Suprapubic skin (tissue), 4 donors: ENCODE results near the gene DGCR8. TPM values are rescaled to one million over a fixed set of nuclear protein-coding genes. Genes with fewer than 3 reads are reported as not detected.

Experiments
- DNase-seq, 2 donors: peaks; one replicate each; pipeline ENCODE4 v3.0.0-alpha.2; 2019; ENCODE audit warnings: low spot score in 2 of 2
- H3K27ac ChIP-seq: fragments of 200-600 bp; sonication (generic); one replicate; pipeline ENCODE4 v1.5.1; 2019
- H3K27me3 ChIP-seq: fragments of 200-600 bp; sonication (generic); one replicate; pipeline ENCODE4 v1.5.1; 2019
- H3K36me3 ChIP-seq: fragments of 200-600 bp; sonication (generic); one replicate; pipeline ENCODE4 v1.5.1; 2019
- H3K4me1 ChIP-seq: fragments of 200-600 bp; sonication (generic); one replicate; pipeline ENCODE4 v1.5.1; 2019
- H3K4me3 ChIP-seq: fragments of 200-600 bp; sonication (generic); one replicate; pipeline ENCODE4 v1.5.1; 2019; ENCODE audit warnings: mild to moderate bottlenecking
- H3K9me3 ChIP-seq: fragments of 200-600 bp; sonication (generic); one replicate; pipeline ENCODE4 v1.5.1; 2019
- EP300 ChIP-seq: sonication (generic); formaldehyde crosslinking; IDR thresholded peaks from one replicate; pipeline ENCODE4 v1.6.1; 2017; ENCODE audit warnings: antibody characterized with exemption
- POLR2A ChIP-seq, 2 donors: fragments of 450-650 bp; IDR thresholded peaks; one replicate each; pipeline ENCODE4 v1.6.1; 2017; ENCODE audit warnings: antibody characterized with exemption in 2 of 2, mild to moderate bottlenecking in 2 of 2, moderate library complexity in 2 of 2
- POLR2AphosphoS5 ChIP-seq, 3 donors: sonication (generic); formaldehyde crosslinking; IDR thresholded peaks; one replicate each; pipeline ENCODE4 v1.6.1; 2017; ENCODE audit warnings: antibody characterized with exemption in 3 of 3
- WGBS: methylation state at CpG from one replicate; pipeline ENCODE4 v1.1.5; 2018; 5-methylcytosine and 5-hydroxymethylcytosine counted together
- total RNA-seq, 4 donors: library from RNA; depleted of rRNA; stranded (reverse); fragments of >200 nt; gene quantifications; one replicate each; pipeline ENCODE4 v1.1.0, GENCODE V29; 2016
- TF ChIP-seq, protein P1 (sequence below), 2 donors: fragments of 200-600 bp in 1 of 2; fragments of 450-650 bp in 1 of 2; sonication (generic) in 1 of 2; IDR thresholded peaks; one replicate each; pipeline ENCODE4 v1.5.1; 2016 to 2019; ENCODE audit warnings: antibody characterized with exemption in 2 of 2, mild to moderate bottlenecking in 1 of 2, moderate library complexity in 1 of 2

The DGCR8 gene
- total RNA-seq, 4 donors from 2014 or later, result 22.4 to 69.1 (median 38.0) TPM

DNA sequence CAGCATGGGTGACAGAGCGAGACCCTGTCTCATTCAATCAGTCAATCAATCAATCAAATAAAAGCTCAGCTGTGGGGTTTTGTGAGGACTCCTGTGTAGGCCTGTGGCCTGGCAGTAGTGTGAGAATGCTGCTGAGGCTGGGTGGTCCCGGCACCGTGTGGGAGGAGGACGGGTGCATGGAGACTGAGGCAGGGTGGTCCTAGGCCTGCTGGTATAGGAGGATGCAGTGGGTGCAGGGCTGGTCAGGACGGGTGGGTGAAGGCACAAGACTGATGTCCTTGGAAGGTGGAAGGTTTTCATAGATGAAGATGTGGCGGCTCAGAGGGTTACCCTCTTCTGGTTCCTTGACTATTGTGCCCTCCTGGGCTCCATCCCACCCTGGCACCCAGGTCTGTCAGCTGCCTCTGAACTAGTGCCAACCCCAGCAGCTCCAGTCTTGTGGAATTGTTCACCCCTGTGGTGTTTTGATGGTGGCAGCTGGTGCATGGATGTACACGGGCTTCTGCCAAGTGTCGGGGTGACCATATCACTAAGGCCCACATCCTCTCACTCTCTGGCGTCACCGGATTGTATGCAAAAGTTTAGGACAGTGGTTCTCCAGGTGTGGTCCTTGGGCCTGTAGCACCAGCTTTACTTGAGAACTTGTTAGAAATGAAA, 35.4 kb upstream of the DGCR8 start:
- no peaks in the 10 kb centered on the region for H3K27me3 ChIP-seq
- H3K9me3 ChIP-seq, result no peaks in the 10 kb centered on the region
- H3K27ac ChIP-seq, result no peak overlapping the region
- peaks cover 52% of the 10 kb centered on the region for H3K36me3 ChIP-seq
- TF ChIP-seq, protein P1, sequence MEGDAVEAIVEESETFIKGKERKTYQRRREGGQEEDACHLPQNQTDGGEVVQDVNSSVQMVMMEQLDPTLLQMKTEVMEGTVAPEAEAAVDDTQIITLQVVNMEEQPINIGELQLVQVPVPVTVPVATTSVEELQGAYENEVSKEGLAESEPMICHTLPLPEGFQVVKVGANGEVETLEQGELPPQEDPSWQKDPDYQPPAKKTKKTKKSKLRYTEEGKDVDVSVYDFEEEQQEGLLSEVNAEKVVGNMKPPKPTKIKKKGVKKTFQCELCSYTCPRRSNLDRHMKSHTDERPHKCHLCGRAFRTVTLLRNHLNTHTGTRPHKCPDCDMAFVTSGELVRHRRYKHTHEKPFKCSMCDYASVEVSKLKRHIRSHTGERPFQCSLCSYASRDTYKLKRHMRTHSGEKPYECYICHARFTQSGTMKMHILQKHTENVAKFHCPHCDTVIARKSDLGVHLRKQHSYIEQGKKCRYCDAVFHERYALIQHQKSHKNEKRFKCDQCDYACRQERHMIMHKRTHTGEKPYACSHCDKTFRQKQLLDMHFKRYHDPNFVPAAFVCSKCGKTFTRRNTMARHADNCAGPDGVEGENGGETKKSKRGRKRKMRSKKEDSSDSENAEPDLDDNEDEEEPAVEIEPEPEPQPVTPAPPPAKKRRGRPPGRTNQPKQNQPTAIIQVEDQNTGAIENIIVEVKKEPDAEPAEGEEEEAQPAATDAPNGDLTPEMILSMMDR (IDR thresholded peaks at IDR 0.05), result no peak
- H3K4me3 ChIP-seq, result no peak overlapping the region
- H3K4me1 ChIP-seq, result no peaks in the 10 kb centered on the region
- DNase-seq, result no peak
- 91% methylated on average over 10 of the region's 10 CpGs for WGBS

DNA sequence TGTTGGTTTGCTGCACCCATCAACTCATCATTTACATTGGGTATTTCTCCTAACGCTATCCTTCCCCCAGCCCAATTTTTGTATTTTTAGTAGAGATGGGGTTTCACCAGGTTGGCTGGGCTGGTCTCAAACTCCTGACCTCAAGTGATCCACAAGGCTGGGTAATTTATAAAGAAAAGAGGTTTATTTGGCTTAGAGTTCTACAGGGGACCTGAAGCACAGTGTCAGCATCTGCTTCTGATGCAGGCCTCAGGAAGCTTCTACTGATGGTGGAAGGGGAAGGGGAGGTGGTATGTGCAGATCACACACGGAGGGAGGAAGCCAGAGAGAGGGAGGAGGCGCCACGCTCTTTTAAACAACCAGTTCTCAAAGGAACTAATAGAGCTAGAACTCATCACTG, 33.3 kb upstream of the DGCR8 start:
- WGBS, result 88% methylated on average over 4 of the region's 4 CpGs
- TF ChIP-seq POLR2A (IDR thresholded peaks at IDR 0.05), result no peak
- TF ChIP-seq, protein P1 (IDR thresholded peaks at IDR 0.05), result no peak
- no peak for TF ChIP-seq EP300
- TF ChIP-seq POLR2AphosphoS5 (IDR thresholded peaks at IDR 0.05), result no peak
- no peak for DNase-seq
- Histone ChIP-seq H3K4me3 (no peak overlapping the region), H3K9me3 (no peaks in the 10 kb centered on the region), H3K36me3 (peaks cover 45% of the 10 kb centered on the region), H3K4me1 (no peaks in the 10 kb centered on the region), H3K27me3 (no peaks in the 10 kb centered on the region), H3K27ac (no peak overlapping the region)

DNA sequence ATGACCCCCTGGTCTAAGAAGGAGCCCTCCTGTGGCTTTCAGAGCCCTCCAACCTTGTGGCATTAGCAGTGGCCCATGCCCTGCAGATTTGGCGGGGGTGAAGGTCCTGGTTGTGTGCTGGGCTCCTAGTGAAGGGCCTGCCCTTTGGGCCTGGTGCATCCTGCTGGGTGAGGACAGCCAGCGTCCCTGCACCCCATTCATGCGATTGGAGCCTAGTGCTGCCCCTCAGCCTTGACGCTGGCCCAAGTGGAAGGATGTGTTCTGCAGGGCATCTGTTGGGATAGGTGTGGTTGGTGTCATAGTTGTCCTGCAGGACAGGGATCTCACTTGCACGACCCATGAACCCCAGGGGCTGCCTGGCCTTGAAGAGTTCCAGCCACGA, 28.1 kb upstream of the DGCR8 start:
- Histone ChIP-seq H3K36me3 (peaks cover 64% of the 10 kb centered on the region), H3K4me3 (no peak overlapping the region), H3K27ac (no peak overlapping the region), H3K27me3 (no peaks in the 10 kb centered on the region), H3K9me3 (no peaks in the 10 kb centered on the region), H3K4me1 (no peaks in the 10 kb centered on the region)
- 100% methylated on average over 5 of the region's 6 CpGs for WGBS
- DNase-seq, result no peak
- TF ChIP-seq POLR2AphosphoS5 (IDR thresholded peaks at IDR 0.05), result no peak
- TF ChIP-seq POLR2A (IDR thresholded peaks at IDR 0.05), result no peak
- TF ChIP-seq, protein P1 (IDR thresholded peaks at IDR 0.05), result no peak

DNA sequence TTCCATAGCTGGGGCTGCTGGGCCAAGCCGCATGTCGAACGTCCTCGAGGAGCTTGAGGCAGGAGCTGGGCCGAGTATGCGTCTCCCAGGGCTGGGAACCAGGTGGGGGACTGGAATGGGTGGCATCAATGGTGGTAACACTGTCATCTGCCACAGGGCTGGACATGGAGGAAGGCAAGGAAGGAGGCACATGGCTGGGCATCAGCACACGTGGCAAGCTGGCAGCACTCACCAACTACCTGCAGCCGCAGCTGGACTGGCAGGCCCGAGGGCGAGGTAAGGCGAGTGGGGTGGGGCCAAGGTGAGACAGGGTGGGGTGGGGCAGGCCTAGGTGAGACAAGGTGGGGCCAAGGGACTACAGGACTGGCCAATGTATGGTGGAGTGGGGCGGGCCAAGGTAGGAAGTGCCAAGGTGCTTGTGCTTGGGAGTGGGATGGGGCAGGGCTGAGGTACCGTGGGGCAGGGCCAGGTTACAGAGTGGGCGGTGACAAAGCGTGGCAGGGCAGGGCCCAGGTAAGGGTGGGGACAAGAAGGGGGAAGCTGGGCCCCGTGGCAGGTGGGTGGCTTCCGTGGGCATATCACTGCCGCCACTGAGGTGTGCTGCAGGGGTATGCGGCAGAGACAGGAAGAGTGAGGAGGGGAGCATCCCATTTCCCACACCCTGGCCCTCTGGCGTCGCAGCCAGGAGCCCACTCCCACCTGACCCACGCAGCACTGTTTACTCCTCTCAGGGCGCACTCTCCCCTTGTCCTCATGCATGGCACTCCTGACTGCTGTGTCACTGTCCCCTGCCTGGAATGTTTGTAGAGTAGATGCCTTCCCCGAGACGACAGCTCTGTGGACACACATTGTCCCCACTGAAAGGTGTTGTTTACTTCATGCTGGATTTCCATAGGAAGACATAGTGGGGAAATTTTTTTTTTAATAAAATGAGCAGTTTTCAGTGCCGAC, 27.5 kb upstream of the DGCR8 start:
- DNase-seq, result no peak
- no peak for TF ChIP-seq POLR2AphosphoS5 (IDR thresholded peaks at IDR 0.05)
- TF ChIP-seq, protein P1 (IDR thresholded peaks at IDR 0.05), result no peak
- TF ChIP-seq POLR2A (IDR thresholded peaks at IDR 0.05), result no peak
- TF ChIP-seq EP300, result no peak
- WGBS, result 84% methylated on average over 26 of the region's 26 CpGs
- H3K36me3 ChIP-seq, result peaks cover 67% of the 10 kb centered on the region
- no peaks in the 10 kb centered on the region for H3K9me3 ChIP-seq
- no peaks in the 10 kb centered on the region for H3K4me1 ChIP-seq
- no peak overlapping the region for H3K4me3 ChIP-seq
- H3K27ac ChIP-seq, result no peak overlapping the region
- no peaks in the 10 kb centered on the region for H3K27me3 ChIP-seq

DNA sequence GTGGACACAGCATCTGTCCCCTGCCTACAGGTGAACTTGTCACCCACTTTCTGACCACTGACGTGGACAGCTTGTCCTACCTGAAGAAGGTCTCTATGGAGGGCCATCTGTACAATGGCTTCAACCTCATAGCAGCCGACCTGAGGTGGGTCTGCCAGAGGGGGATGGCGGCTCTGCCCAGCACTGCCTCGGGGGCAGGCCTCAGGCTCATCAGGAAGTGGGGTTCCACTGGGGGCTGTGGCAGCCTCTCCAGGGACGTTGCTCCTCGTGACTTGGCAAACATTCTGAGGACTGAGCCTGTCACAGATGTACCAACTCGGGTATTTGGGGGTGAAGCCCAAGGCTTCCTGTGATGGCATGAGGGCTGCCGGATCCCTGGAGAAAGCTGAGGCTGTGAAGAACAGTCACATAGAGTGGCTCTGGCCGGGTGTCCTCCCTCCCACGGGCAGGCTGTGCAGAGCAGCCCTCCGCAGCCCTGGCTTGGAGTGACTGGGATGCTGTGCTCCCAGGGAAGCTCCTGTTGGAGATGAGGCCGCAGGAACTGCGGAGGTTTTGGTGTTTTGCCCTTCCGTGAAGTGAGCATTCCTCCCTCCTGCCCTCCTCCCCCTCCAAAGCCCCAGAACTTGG, 26.5 kb upstream of the DGCR8 start:
- peaks cover 64% of the 10 kb centered on the region for H3K36me3 ChIP-seq
- H3K27ac ChIP-seq, result no peak overlapping the region
- no peak for TF ChIP-seq POLR2AphosphoS5 (IDR thresholded peaks at IDR 0.05)
- no peak for TF ChIP-seq EP300
- TF ChIP-seq, protein P1 (IDR thresholded peaks at IDR 0.05), result no peak
- TF ChIP-seq POLR2A (IDR thresholded peaks at IDR 0.05), result no peak
- WGBS, result 95% methylated on average over 4 of the region's 14 CpGs
- no peaks in the 10 kb centered on the region for H3K9me3 ChIP-seq
- no peaks in the 10 kb centered on the region for H3K4me1 ChIP-seq
- H3K4me3 ChIP-seq, result no peak overlapping the region
- no peak for DNase-seq
- no peaks in the 10 kb centered on the region for H3K27me3 ChIP-seq
